Neural cell (in vitro differentiated cells): ENCODE measurements around the gene GPR173. TPM values are rescaled to one million over a fixed set of nuclear protein-coding genes. Genes with fewer than 3 reads are reported as not detected.

Experiments
- H2AFZ ChIP-seq: fragments of 200-600, 300-800 bp; sonication (generic), shearing (Covaris generic); 2 replicates; pipeline ENCODE4 v1.6.0; 2014; ENCODE audit warnings: low read depth, mild to moderate bottlenecking, antibody characterized with exemption, low read length, moderate library complexity
- H3F3A ChIP-seq: fragments of 200-600 bp; shearing (Covaris generic); 2 replicates; pipeline ENCODE4 v1.6.1; 2016; ENCODE audit warnings: mild to moderate bottlenecking, moderate library complexity, mixed read lengths, antibody characterized with exemption, low read length; ENCODE audit not compliant: insufficient read depth, poor library complexity, severe bottlenecking
- H3K27ac ChIP-seq: fragments of 200-600, 300-800 bp; sonication (generic), shearing (Covaris generic); 2 replicates; pipeline ENCODE4 v1.5.1; 2014; ENCODE audit warnings: mild to moderate bottlenecking, low read length, moderate library complexity
- H3K27me3 ChIP-seq: fragments of 300-800, 200-600 bp; sonication (generic), shearing (Covaris generic); 2 replicates; pipeline ENCODE4 v1.6.0; 2014; ENCODE audit warnings: mild to moderate bottlenecking, low read depth, low read length, moderate library complexity; ENCODE audit not compliant: insufficient read depth
- H3K36me3 ChIP-seq: fragments of 300-800, 200-600 bp; sonication (generic), shearing (Covaris generic); 2 replicates; pipeline ENCODE4 v1.5.1; 2014; ENCODE audit warnings: mild to moderate bottlenecking, antibody characterized with exemption, low read length, moderate library complexity; ENCODE audit not compliant: insufficient read depth
- H3K4me2 ChIP-seq: fragments of 300-800, 200-600 bp; sonication (generic), shearing (Covaris generic); 2 replicates; pipeline ENCODE4 v1.6.0; 2014; ENCODE audit warnings: mild to moderate bottlenecking, low read length
- H3K4me3 ChIP-seq: fragments of 300-800, 200-600 bp; sonication (generic), shearing (Covaris generic); 2 replicates; pipeline ENCODE4 v1.5.1; 2014; ENCODE audit warnings: mild to moderate bottlenecking, low read length, moderate library complexity
- H3K79me2 ChIP-seq: fragments of 200-600 bp; shearing (Covaris generic); replicated peaks from 2 replicates; pipeline ENCODE4 v1.6.0; 2014; ENCODE audit warnings: mild to moderate bottlenecking, low read length, moderate library complexity; ENCODE audit not compliant: insufficient read depth
- H3K9ac ChIP-seq: fragments of 300-800, 200-600 bp; sonication (generic), shearing (Covaris generic); 2 replicates; pipeline ENCODE4 v1.6.1; 2016; ENCODE audit warnings: mild to moderate bottlenecking, low read length, mixed read lengths
- H3K9me2 ChIP-seq: fragments of 200-600 bp; shearing (Covaris generic); 2 replicates; pipeline ENCODE4 v1.6.1; 2016; ENCODE audit warnings: mild to moderate bottlenecking, low read length, mixed read lengths; ENCODE audit not compliant: insufficient read depth
- H3K9me3 ChIP-seq: fragments of 200-600, 300-800 bp; sonication (generic), shearing (Covaris generic); 2 replicates; pipeline ENCODE4 v1.6.1; 2016; ENCODE audit warnings: mild to moderate bottlenecking, mixed run types, low read length, moderate library complexity, mixed read lengths
- H4K20me1 ChIP-seq: fragments of 200-600 bp; shearing (Covaris generic); 2 replicates; pipeline ENCODE4 v1.6.1; 2016; ENCODE audit warnings: mild to moderate bottlenecking, mixed run types; ENCODE audit not compliant: insufficient read depth
- EP300 ChIP-seq: fragments of 450-650 bp; conservative IDR thresholded peaks from 2 replicates; pipeline ENCODE4 v1.6.1; 2014; ENCODE audit warnings: antibody characterized with exemption, mild to moderate bottlenecking, moderate library complexity; ENCODE audit not compliant: poor library complexity, severe bottlenecking
- MXI1 ChIP-seq: fragments of 450-650 bp; conservative IDR thresholded peaks from 2 replicates; pipeline ENCODE4 v1.6.1; 2014; ENCODE audit warnings: antibody characterized with exemption, mild to moderate bottlenecking; ENCODE audit not compliant: poor library complexity, severe bottlenecking
- POLR2AphosphoS5 ChIP-seq: IDR thresholded peaks from 2 replicates; pipeline ENCODE4 v1.6.1; 2012
- RAD21 ChIP-seq: fragments of 450-650 bp; conservative IDR thresholded peaks from 2 replicates; pipeline ENCODE4 v1.6.1; 2014; ENCODE audit warnings: antibody characterized with exemption, mild to moderate bottlenecking, moderate library complexity
- SMC3 ChIP-seq: fragments of 450-650 bp; conservative IDR thresholded peaks from 2 replicates; pipeline ENCODE4 v1.6.1; 2014; ENCODE audit warnings: antibody characterized with exemption, mild to moderate bottlenecking, moderate library complexity; ENCODE audit not compliant: poor library complexity
- TAF1 ChIP-seq: IDR thresholded peaks from 2 replicates; pipeline ENCODE4 v1.6.1; 2012; ENCODE audit warnings: low read depth
- polyA plus RNA-seq: library from polyadenylated mRNA; depleted of rRNA; stranded (reverse); fragments of >200 nt; gene quantifications from 2 replicates; pipeline ENCODE4 v1.2.3, GENCODE V29; 2014
- TF ChIP-seq, protein P1 (sequence below): IDR thresholded peaks from 2 replicates; pipeline ENCODE4 v1.6.1; 2012; ENCODE audit warnings: borderline replicate concordance
- TF ChIP-seq, protein P2 (sequence below): fragments of 450-650 bp; IDR thresholded peaks from 2 replicates; pipeline ENCODE4 v1.5.1; 2014; ENCODE audit warnings: antibody characterized with exemption, mild to moderate bottlenecking, moderate library complexity; ENCODE audit not compliant: poor library complexity, severe bottlenecking

Gene GPR173
- polyA plus RNA-seq, 1 donor from 2014 or later, result 26.9 TPM

DNA sequence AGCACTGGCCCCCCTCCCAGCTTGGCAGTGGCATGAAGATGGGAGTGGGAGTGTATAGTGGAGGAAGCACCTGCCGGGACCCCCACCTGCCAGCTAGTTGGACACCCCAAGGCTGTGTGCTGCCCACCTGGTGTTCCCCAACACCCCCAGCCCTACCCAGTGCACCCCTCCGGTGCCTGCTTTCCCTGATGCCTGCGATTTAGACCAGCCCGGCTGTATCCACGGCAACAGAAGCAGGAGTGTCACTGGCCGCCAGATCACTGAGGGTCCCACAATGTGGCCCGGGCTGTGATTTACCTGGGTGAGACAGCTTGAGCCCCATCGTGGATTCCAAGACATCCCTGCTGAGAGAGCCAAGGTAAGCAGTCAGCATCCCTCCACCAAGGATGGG is 533 bp downstream of the GPR173 start:
- H4K20me1 ChIP-seq, result no peaks in the 10 kb centered on the region
- peak overlapping the region; percentile 56 for H3K27ac ChIP-seq
- no peak overlapping the region for H2AFZ ChIP-seq
- H3K79me2 ChIP-seq, result peaks cover 49% of the 10 kb centered on the region
- no peaks in the 10 kb centered on the region for H3K27me3 ChIP-seq
- no peak overlapping the region for H3K4me2 ChIP-seq
- TF ChIP-seq, protein P1, sequence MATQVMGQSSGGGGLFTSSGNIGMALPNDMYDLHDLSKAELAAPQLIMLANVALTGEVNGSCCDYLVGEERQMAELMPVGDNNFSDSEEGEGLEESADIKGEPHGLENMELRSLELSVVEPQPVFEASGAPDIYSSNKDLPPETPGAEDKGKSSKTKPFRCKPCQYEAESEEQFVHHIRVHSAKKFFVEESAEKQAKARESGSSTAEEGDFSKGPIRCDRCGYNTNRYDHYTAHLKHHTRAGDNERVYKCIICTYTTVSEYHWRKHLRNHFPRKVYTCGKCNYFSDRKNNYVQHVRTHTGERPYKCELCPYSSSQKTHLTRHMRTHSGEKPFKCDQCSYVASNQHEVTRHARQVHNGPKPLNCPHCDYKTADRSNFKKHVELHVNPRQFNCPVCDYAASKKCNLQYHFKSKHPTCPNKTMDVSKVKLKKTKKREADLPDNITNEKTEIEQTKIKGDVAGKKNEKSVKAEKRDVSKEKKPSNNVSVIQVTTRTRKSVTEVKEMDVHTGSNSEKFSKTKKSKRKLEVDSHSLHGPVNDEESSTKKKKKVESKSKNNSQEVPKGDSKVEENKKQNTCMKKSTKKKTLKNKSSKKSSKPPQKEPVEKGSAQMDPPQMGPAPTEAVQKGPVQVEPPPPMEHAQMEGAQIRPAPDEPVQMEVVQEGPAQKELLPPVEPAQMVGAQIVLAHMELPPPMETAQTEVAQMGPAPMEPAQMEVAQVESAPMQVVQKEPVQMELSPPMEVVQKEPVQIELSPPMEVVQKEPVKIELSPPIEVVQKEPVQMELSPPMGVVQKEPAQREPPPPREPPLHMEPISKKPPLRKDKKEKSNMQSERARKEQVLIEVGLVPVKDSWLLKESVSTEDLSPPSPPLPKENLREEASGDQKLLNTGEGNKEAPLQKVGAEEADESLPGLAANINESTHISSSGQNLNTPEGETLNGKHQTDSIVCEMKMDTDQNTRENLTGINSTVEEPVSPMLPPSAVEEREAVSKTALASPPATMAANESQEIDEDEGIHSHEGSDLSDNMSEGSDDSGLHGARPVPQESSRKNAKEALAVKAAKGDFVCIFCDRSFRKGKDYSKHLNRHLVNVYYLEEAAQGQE, result no peak
- TF ChIP-seq SMC3, result no peak
- TF ChIP-seq TAF1, result no peak
- TF ChIP-seq, protein P2, sequence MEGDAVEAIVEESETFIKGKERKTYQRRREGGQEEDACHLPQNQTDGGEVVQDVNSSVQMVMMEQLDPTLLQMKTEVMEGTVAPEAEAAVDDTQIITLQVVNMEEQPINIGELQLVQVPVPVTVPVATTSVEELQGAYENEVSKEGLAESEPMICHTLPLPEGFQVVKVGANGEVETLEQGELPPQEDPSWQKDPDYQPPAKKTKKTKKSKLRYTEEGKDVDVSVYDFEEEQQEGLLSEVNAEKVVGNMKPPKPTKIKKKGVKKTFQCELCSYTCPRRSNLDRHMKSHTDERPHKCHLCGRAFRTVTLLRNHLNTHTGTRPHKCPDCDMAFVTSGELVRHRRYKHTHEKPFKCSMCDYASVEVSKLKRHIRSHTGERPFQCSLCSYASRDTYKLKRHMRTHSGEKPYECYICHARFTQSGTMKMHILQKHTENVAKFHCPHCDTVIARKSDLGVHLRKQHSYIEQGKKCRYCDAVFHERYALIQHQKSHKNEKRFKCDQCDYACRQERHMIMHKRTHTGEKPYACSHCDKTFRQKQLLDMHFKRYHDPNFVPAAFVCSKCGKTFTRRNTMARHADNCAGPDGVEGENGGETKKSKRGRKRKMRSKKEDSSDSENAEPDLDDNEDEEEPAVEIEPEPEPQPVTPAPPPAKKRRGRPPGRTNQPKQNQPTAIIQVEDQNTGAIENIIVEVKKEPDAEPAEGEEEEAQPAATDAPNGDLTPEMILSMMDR, result no peak
- no peak for TF ChIP-seq EP300
- TF ChIP-seq RAD21, result no peak
- TF ChIP-seq POLR2AphosphoS5, result no peak
- TF ChIP-seq MXI1, result no peak
- H3K9me2 ChIP-seq, result no peaks in the 10 kb centered on the region
- H3K9me3 ChIP-seq, result no peaks in the 10 kb centered on the region
- H3K9ac ChIP-seq, result peak overlapping the region; percentile 83
- peak overlapping the region; percentile 79 for H3K4me3 ChIP-seq
- H3K36me3 ChIP-seq, result no peaks in the 10 kb centered on the region
- H3F3A ChIP-seq, result no peaks in the 10 kb centered on the region

DNA sequence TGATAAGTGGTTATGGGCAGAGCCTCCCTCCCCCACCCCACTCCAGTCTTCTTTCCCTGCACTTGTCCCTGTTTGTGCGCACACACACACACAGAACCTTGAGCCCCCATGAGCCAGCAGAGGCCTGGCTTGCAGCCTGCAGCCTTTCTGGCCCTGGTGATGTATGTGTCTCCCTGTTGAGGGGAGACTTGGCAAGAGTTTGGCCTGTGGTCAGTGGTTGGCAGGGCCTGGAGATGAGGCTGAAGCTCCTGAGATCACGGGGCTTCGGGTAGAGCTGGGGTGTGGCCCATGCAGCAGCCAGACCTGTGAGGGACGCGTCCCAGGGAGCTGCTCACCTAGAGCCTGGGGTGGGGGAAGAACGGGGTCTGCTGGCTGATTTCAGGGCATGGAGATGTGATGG is 2.3 kb downstream of the GPR173 start:
- no peaks in the 10 kb centered on the region for H3K9me3 ChIP-seq
- no peaks in the 10 kb centered on the region for H3K36me3 ChIP-seq
- H3K9ac ChIP-seq, result peak overlapping the region; percentile 41
- TF ChIP-seq TAF1 (no peak), POLR2AphosphoS5 (no peak)
- TF ChIP-seq, protein P2, result no peak
- H3K27ac ChIP-seq, result no peak overlapping the region
- H3K79me2 ChIP-seq, result peaks cover 51% of the 10 kb centered on the region
- H4K20me1 ChIP-seq, result no peaks in the 10 kb centered on the region
- no peak overlapping the region for H3K4me2 ChIP-seq
- no peak overlapping the region for H2AFZ ChIP-seq
- no peaks in the 10 kb centered on the region for H3K9me2 ChIP-seq
- no peaks in the 10 kb centered on the region for H3K27me3 ChIP-seq
- H3K4me3 ChIP-seq, result peak overlapping the region; percentile 79
- H3F3A ChIP-seq, result no peaks in the 10 kb centered on the region
